HG03095 (cell line): ENCODE data around the gene GPC6.

Experiments
- ATAC-seq: cut with Tn5 transposase; IDR thresholded peaks from one replicate; pipeline ENCODE4 v1.9.1; 2021; ENCODE audit warnings: moderate library complexity; ENCODE audit not compliant: unreplicated experiment

The GPC6 gene

GRCh38 chr13:94139393-94139995 lies 912.9 kb downstream of the GPC6 start:
- ATAC-seq = no peak

GRCh38 chr13:94140027-94140426 lies 913.4 kb downstream of the GPC6 start:
- no peak for ATAC-seq

- no peak for ATAC-seq
Measured at GRCh38 chr13:94140511-94140910, 913.9 kb downstream of the GPC6 start.

DNA sequence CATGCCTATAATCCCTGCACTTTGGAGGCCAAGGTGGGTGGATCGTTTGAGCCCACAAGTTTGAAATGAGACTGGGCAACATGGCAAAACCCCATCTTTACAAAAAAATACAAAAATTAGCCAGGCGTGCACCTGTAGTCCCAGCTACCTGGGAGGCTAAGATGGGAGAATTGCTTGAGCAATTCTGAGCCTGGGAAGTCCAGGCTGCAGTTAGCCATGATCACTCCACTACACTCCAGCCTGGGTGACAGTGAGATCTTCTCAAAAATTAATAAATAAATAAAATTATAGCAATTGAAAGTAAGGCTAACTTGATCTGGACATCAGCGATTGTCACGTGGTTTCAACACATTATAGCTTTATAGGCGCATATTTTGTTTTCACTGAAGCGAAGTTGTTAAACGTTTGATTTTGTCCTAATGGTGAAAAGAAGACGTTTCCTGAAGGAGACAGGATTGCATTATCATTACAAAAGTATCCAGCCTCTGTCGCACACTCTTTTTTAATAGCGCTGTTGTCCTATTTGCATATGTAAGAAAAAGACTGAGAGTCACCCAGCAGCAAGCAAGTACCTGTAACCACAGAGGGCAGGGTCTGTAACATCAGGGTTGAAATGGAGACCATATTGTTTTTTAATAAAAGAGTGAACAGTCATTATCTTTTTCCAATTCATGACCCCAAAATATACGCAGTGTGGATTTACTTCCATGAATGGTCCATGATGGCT lies 917.2 kb downstream of the GPC6 start:
- no peak for ATAC-seq

GRCh38 chr13:94145966-94146365 lies 919.4 kb downstream of the GPC6 start:
- no peak for ATAC-seq

DNA sequence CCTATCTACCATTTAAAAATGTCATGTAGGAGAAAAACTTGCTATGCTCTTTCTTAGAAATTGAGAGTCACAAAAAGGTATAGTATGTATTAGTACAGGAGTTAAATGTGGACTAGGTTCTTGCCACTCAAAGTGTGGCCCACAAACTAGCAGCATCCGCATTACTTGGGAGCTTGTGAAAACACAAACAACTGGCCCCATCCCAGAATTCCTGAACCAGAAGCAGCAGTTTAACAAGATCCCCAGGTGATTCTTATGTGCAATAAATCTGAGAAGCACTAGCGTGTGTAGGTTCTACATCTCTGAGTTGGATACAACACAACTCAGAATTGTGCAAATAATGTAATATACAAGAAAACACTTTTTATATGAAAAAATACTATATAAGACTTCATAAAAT lies 927.0 kb downstream of the GPC6 start:
- no peak for ATAC-seq

- ATAC-seq = no peak
Measured at GRCh38 chr13:94154367-94154766, 927.8 kb downstream of the GPC6 start.

- ATAC-seq = no peak
Measured at GRCh38 chr13:94157705-94158218, 931.2 kb downstream of the GPC6 start.

- ATAC-seq = no peak
Measured at GRCh38 chr13:94160875-94161274, 934.3 kb downstream of the GPC6 start.

DNA sequence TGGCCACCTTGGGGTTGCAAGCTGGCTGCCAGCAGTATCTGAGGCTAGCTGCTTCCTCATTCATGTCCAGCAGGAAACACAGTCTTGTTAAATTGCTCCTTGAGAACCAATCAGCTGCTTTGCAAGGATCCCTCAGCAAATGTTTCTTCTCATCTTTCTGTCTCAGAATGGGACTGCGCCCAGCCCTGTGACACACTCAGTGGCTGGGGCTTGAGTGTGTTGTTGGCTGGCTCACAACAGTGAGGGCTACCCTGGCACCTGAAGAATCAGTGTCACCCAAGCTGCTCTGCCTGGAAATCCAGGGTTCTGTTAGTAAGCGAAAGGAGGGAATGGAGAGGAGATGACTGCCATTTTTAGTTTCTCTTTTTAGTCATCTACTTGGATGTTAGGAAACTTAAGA lies 935.7 kb downstream of the GPC6 start:
- ATAC-seq = no peak

DNA sequence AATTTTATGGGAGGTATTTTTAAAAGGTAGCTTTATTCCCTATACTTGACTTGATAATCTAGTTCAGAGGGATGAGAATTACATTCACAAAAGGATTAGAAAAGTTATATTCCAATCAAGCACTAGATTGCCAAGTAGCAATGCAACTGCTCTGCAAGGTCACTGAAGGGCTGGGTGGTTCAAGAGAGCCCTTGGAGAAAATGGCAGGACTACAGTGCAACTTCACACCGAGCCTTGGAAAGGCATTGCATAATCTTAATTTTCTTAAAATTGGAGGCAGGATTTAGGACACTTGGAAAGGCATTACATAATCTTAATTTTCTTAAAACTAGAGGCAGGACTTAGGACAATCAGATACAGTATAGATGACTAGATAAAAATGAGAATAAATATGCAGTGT lies 936.9 kb downstream of the GPC6 start:
- ATAC-seq = no peak

DNA sequence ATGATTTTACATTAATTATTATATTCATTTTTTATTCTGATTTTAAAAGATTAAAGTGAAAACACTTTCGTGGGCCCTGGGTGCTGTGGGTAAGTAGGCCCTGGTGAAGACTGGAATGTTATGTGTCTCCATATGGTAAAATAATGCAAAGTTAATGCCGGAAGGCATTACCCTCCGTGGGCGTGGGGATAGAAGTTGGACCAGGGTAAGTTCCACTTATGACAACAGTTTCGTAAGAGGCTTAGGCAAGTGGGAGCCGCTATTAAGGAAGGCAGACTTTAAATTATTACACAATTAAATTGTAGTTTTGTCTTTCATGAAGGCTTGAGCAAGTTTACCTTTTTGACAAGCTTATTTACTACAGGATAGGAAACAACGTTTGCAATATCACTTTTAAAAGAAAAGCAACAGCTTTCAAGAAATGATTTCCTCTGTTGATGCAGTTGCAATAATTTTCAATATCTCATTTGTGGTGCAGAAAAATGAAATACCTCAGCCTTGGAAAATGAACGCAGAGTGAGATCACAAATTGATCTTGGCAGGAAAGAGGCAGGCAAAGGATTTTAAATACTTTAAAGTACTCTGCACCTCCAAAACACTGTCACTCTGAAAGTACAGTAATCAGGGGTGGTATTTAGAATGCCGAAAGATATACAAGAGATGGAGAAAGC lies 942.3 kb downstream of the GPC6 start:
- no peak for ATAC-seq

- ATAC-seq = no peak
Measured at GRCh38 chr13:94169454-94170144, 943.0 kb downstream of the GPC6 start.

DNA sequence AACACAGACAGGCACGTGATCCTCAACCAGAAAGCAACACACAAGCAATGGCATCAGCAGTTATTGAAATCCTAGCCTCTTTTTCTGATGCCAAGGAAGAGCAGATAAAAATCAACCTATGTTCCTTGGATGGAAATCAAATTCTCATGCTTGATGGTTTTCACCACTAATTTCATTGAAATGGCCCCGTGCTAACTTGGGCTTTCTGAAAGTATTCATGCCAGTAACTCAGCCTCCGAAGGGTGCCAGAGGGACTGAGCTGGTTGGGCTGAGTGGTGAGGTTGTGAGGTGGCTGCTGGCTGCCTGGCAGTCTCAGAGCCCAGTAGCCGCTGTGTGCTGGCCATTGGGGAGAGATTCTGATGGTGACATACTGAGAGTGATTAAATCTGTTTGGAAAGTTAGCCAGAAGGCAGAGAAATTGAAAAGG lies 943.6 kb downstream of the GPC6 start:
- no peak for ATAC-seq

DNA sequence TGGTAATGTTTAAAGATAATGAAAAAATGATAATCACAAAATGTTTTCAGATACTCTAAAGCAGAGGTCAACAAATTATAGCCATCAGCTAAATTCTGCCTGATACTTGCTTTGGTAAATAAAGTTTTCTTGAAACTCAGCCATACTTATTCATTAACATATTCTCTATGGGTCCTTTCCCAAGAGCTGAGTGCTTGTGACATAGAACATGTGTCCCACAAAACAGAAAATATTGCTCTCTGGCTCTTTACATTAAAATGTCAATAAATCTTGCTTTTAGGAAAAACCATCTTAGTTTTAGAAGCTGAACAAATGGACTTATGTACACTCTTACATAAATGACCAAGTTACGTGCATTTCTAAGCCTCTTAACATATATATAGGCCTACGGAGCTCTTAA lies 945.8 kb downstream of the GPC6 start:
- no peak for ATAC-seq

- no peak for ATAC-seq
Measured at GRCh38 chr13:94173312-94173854, 946.8 kb downstream of the GPC6 start.

DNA sequence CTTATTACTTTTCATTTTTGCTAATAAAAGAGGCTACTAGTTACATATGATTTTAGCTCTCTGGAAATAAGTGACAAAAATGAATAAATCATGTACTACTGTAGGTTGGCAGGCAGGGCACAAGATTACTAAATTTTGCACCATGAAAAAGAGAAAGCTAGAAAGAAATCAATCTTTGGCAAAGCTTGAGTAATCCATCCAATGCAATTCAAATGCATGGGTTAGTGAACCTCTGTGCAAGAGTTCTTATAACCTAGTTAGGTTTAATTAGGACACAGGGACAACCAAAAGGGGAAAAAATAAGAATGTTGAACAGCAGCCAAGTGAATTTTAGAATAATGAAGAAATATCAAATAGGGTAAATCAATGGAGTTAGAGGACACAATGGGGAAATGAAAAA lies 947.4 kb downstream of the GPC6 start:
- no peak for ATAC-seq

GRCh38 chr13:94175076-94175475 lies 948.5 kb downstream of the GPC6 start:
- ATAC-seq = no peak

- no peak for ATAC-seq
Measured at GRCh38 chr13:94176561-94176960, 950.0 kb downstream of the GPC6 start.

DNA sequence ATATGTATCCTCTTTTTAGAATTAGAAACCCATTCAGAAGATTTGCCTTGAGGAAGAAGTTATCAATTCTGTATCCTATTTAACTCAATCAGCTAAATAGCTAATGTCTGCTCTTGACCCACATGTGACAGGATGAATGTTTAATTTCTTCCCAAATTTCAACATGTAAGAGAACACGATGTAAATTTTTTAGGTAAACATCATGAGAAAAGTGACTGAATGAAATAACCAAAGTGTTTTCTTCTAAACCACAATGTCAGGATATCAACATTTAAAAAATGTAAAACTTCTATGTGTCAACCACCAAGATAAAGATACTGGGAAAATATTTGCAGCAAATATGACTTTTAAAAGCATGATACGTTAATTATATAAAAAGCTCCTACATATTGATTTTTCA lies 950.4 kb downstream of the GPC6 start:
- no peak for ATAC-seq

DNA sequence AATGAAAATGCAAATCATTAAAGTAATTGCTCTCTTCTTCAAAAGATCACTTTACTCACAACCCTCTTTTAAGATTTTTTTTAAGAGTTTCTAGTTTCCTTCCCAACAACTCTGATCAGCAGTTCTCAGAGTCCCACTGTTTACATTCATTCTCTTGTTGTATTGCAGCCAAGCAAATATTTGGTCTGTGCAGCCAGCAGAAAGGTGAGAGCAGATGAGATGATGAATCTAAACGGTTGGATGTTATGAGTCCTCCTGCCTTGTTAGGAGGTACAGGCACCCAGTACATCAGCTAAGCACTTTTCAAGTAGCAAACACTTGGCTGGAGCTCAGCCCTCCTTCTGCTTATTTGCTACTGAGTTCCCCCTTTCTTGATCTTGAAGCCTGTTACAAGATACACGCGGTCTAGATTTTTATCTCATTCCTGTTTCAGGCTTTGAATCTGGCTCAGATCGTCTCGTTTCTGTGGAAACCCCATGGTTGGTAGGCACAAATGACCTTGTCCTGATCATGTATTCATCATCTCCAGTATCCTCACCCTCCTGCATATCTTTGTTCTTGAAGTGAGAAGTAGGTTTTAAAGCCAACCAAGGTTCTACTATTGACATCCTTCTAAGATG lies 952.1 kb downstream of the GPC6 start:
- ATAC-seq = no peak
